DND-41 (cell line): ENCODE data around the gene HNRNPLL.
A peak's percentile ranks its signal among the peaks of the same experiment; 100 is the strongest.

Source experiments
- ATAC-seq: fragments of 200-7000 bp; cut with Tn5 transposase; 3 replicates; pipeline ENCODE4 v1.9.1; 2021; ENCODE audit warnings: low read depth; ENCODE audit not compliant: insufficient read depth
- DNase-seq: peaks from one replicate; pipeline ENCODE4 v3.0.0-alpha.2; 2020
- H2AFZ ChIP-seq: 2 replicates; pipeline ENCODE4 v1.6.0; 2012; ENCODE audit warnings: low read depth, low read length
- H3K27ac ChIP-seq: 2 replicates; pipeline ENCODE4 v1.5.1; 2012; ENCODE audit warnings: low read length, inconsistent platforms
- H3K27me3 ChIP-seq: fragments of 200-600 bp; sonication (generic); 2 replicates; pipeline ENCODE4 v1.6.0; 2012; ENCODE audit warnings: low read length, mild to moderate bottlenecking, inconsistent platforms; ENCODE audit not compliant: insufficient read depth, poor library complexity
- H3K36me3 ChIP-seq: 2 replicates; pipeline ENCODE4 v1.5.1; 2012; ENCODE audit warnings: low read length, inconsistent platforms; ENCODE audit not compliant: insufficient read depth
- H3K4me1 ChIP-seq: 2 replicates; pipeline ENCODE4 v1.5.1; 2012; ENCODE audit warnings: mild to moderate bottlenecking, low read length; ENCODE audit not compliant: insufficient read depth
- H3K4me2 ChIP-seq: 2 replicates; pipeline ENCODE4 v1.6.0; 2012; ENCODE audit warnings: mild to moderate bottlenecking, moderate library complexity, low read length, inconsistent platforms; ENCODE audit not compliant: insufficient read depth
- H3K4me3 ChIP-seq, 2 experiments: fragments of 200-600 bp in 1 of 2; shearing (Covaris generic) in 1 of 2; 2 replicates each; pipeline ENCODE4 v1.5.1; 2012 to 2016; ENCODE audit warnings: inconsistent platforms in 2 of 2, low read length in 2 of 2, mild to moderate bottlenecking in 2 of 2, low read depth in 1 of 2, moderate library complexity in 1 of 2
- H3K79me2 ChIP-seq: 2 replicates; pipeline ENCODE4 v1.6.0; 2012; ENCODE audit warnings: low read length, inconsistent platforms; ENCODE audit not compliant: insufficient read depth
- H3K9ac ChIP-seq: 2 replicates; pipeline ENCODE4 v1.6.0; 2012; ENCODE audit warnings: low read depth, mild to moderate bottlenecking, inconsistent platforms, low read length, moderate library complexity
- H3K9me3 ChIP-seq: 2 replicates; pipeline ENCODE4 v1.5.1; 2012; ENCODE audit warnings: low read length, moderate library complexity, mild to moderate bottlenecking, inconsistent platforms; ENCODE audit not compliant: insufficient read depth, severe bottlenecking
- H4K20me1 ChIP-seq: 2 replicates; pipeline ENCODE4 v1.6.0; 2012; ENCODE audit warnings: low read length; ENCODE audit not compliant: insufficient read depth
- EZH2 ChIP-seq: IDR thresholded peaks from 3 replicates; pipeline ENCODE4 v1.6.1; 2012; ENCODE audit warnings: borderline replicate concordance, low read depth, mild to moderate bottlenecking, moderate library complexity, low read length, inconsistent platforms; ENCODE audit not compliant: severe bottlenecking
- TF ChIP-seq, protein P1 (sequence below): IDR thresholded peaks from 2 replicates; pipeline ENCODE4 v1.5.1; 2012; ENCODE audit warnings: borderline replicate concordance, low read length, moderate library complexity, mild to moderate bottlenecking; ENCODE audit not compliant: poor library complexity, severe bottlenecking; ENCODE audit errors: extremely low read depth

HNRNPLL gene

GRCh38 chr2:38635139-38635538 lies 32.4 kb upstream of the HNRNPLL start:
- no peaks in the 10 kb centered on the region for H3K9me3 ChIP-seq
- no peak overlapping the region for H2AFZ ChIP-seq
- no peaks in the 10 kb centered on the region for H4K20me1 ChIP-seq
- H3K4me3 ChIP-seq: no peak overlapping the region
- no peak overlapping the region for H3K9ac ChIP-seq
- no peaks in the 10 kb centered on the region for H3K36me3 ChIP-seq
- ATAC-seq (no peak), DNase-seq (no peak)
- peaks cover 22% of the 10 kb centered on the region for H3K4me1 ChIP-seq
- H3K79me2 ChIP-seq: no peaks in the 10 kb centered on the region
- H3K27me3 ChIP-seq: no peaks in the 10 kb centered on the region
- H3K27ac ChIP-seq: no peak overlapping the region
- no peak overlapping the region for H3K4me2 ChIP-seq
- TF ChIP-seq, protein P1, sequence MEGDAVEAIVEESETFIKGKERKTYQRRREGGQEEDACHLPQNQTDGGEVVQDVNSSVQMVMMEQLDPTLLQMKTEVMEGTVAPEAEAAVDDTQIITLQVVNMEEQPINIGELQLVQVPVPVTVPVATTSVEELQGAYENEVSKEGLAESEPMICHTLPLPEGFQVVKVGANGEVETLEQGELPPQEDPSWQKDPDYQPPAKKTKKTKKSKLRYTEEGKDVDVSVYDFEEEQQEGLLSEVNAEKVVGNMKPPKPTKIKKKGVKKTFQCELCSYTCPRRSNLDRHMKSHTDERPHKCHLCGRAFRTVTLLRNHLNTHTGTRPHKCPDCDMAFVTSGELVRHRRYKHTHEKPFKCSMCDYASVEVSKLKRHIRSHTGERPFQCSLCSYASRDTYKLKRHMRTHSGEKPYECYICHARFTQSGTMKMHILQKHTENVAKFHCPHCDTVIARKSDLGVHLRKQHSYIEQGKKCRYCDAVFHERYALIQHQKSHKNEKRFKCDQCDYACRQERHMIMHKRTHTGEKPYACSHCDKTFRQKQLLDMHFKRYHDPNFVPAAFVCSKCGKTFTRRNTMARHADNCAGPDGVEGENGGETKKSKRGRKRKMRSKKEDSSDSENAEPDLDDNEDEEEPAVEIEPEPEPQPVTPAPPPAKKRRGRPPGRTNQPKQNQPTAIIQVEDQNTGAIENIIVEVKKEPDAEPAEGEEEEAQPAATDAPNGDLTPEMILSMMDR: no peak
- TF ChIP-seq EZH2: no peak

- Histone ChIP-seq H3K79me2 (no peaks in the 10 kb centered on the region), H2AFZ (no peak overlapping the region), H3K4me1 (peaks cover 22% of the 10 kb centered on the region), H3K9ac (no peak overlapping the region), H4K20me1 (no peaks in the 10 kb centered on the region), H3K27ac (no peak overlapping the region), H3K9me3 (peaks cover 3% of the 10 kb centered on the region), H3K27me3 (no peaks in the 10 kb centered on the region), H3K4me2 (no peak overlapping the region), H3K36me3 (no peaks in the 10 kb centered on the region), H3K4me3 (no peak overlapping the region)
- DNase-seq: no peak
- peak; percentile 73 for ATAC-seq
- TF ChIP-seq EZH2: no peak
Observed at GRCh38 chr2:38634684-38635083, 32.0 kb upstream of the HNRNPLL start.

DNA sequence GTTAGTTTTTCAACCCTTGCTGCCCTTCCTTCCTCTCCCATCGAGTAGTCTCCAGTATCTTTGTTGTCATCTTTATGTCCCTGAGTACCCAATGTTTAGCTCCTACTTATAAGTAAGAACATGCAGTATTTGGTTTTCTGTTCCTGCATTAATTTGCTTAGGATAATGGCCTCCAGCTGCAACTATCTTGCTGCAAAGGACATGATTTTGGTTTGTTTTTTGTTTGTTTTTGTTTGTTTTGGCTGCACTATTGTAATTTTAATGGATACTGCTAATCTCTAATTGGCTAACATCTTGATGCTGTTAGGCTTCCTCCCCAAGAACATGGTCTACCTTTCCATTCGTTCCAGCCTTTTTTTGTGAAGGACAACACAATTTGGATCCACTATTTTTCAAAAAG lies 31.2 kb upstream of the HNRNPLL start:
- DNase-seq (no peak), ATAC-seq (no peak)
- H3K9ac ChIP-seq: no peak overlapping the region
- peaks cover 4% of the 10 kb centered on the region for H3K9me3 ChIP-seq
- H3K4me2 ChIP-seq: no peak overlapping the region
- peaks cover 22% of the 10 kb centered on the region for H3K4me1 ChIP-seq
- H4K20me1 ChIP-seq: no peaks in the 10 kb centered on the region
- H3K36me3 ChIP-seq: no peaks in the 10 kb centered on the region
- TF ChIP-seq EZH2: no peak
- TF ChIP-seq, protein P1: no peak
- no peaks in the 10 kb centered on the region for H3K27me3 ChIP-seq
- H2AFZ ChIP-seq: no peak overlapping the region
- no peaks in the 10 kb centered on the region for H3K79me2 ChIP-seq
- no peak overlapping the region for H3K4me3 ChIP-seq
- H3K27ac ChIP-seq: no peak overlapping the region

- Histone ChIP-seq H3K36me3 (no peaks in the 10 kb centered on the region), H3K27me3 (no peaks in the 10 kb centered on the region), H2AFZ (no peak overlapping the region), H3K4me1 (peaks cover 24% of the 10 kb centered on the region), H3K9me3 (peaks cover 4% of the 10 kb centered on the region), H3K79me2 (no peaks in the 10 kb centered on the region), H4K20me1 (no peaks in the 10 kb centered on the region), H3K27ac (no peak overlapping the region), H3K9ac (no peak overlapping the region), H3K4me2 (no peak overlapping the region), H3K4me3 (no peak overlapping the region)
- no peak for DNase-seq
- no peak for ATAC-seq
- TF ChIP-seq, protein P1: no peak
- no peak for TF ChIP-seq EZH2
Observed at GRCh38 chr2:38632980-38633379, 30.3 kb upstream of the HNRNPLL start.
